CD4-positive, alpha-beta T cell (primary cell): ENCODE measurements around the gene RBCK1. TPM values are rescaled to one million over a fixed set of nuclear protein-coding genes. Genes with fewer than 3 reads are reported as not detected.

ENCODE experiments used
- ATAC-seq: fragments of 200-7000 bp; cut with Tn5 transposase; one replicate; pipeline ENCODE4 v1.10.0; 2022; ENCODE audit warnings: mild to moderate bottlenecking; ENCODE audit not compliant: poor library complexity
- CTCF ChIA-PET: fragments of 350-600 bp; sonication (Branson Sonifier 250); formaldehyde crosslinking; loops from one replicate; lab custom pipeline; 2021; ENCODE audit warnings: antibody characterized with exemption, inconsistent platforms; lab: Charles Lee
- POLR2A ChIA-PET: fragments of 350-600 bp; sonication (Branson Sonifier 250); formaldehyde crosslinking; loops from one replicate; lab custom pipeline; 2021; ENCODE audit warnings: antibody characterized with exemption, inconsistent platforms; lab: Charles Lee
- DNase-seq, 14 experiments: peaks; one replicate each; pipeline ENCODE4 v3.0.0-alpha.2; 2013 to 2020; ENCODE audit warnings: mixed read lengths in 2 of 14
- H3K27ac ChIP-seq, 2 donors: one replicate each; pipeline versions ENCODE4 v1.5.1 to v1.7.0; 2013; ENCODE audit warnings: low read length in 2 of 2, low read depth in 1 of 2, mild to moderate bottlenecking in 1 of 2
- H3K27me3 ChIP-seq, 2 experiments: 1 replicate in 1 of 2; 2 replicates in 1 of 2; pipeline versions ENCODE4 v1.6.1 to v1.7.0; 2013; ENCODE audit warnings: low read length in 2 of 2, control low read depth in 1 of 2, mild to moderate bottlenecking in 1 of 2, moderate library complexity in 1 of 2; ENCODE audit not compliant: insufficient read depth in 2 of 2, control insufficient read depth in 1 of 2
- H3K36me3 ChIP-seq: one replicate; pipeline ENCODE4 v1.6.1; 2013; ENCODE audit warnings: low read length, control low read depth; ENCODE audit not compliant: insufficient read depth
- H3K4me1 ChIP-seq: one replicate; pipeline ENCODE4 v1.6.1; 2013; ENCODE audit warnings: low read length, control low read depth; ENCODE audit not compliant: insufficient read depth
- H3K4me3 ChIP-seq: one replicate; pipeline ENCODE4 v1.5.1; 2013; ENCODE audit warnings: mild to moderate bottlenecking, low read length, moderate library complexity
- H3K9me3 ChIP-seq, 2 experiments: 1 replicate in 1 of 2; 2 replicates in 1 of 2; pipeline versions ENCODE4 v1.6.1 to v1.7.0; 2013; ENCODE audit warnings: low read length in 2 of 2, mild to moderate bottlenecking in 2 of 2, control low read depth in 1 of 2, moderate library complexity in 1 of 2; ENCODE audit not compliant: control insufficient read depth in 1 of 2, insufficient read depth in 1 of 2
- H3K27ac Mint-ChIP-seq: one replicate; pipeline ENCODE4 v1.8.0; 2020; ENCODE audit warnings: mixed read lengths
- H3K27me3 Mint-ChIP-seq: one replicate; pipeline ENCODE4 v1.8.0; 2021; ENCODE audit warnings: mixed read lengths
- H3K36me3 Mint-ChIP-seq: one replicate; pipeline ENCODE4 v1.8.0; 2021; ENCODE audit warnings: low read depth, mixed read lengths
- H3K4me1 Mint-ChIP-seq: one replicate; pipeline ENCODE4 v1.8.0; 2021; ENCODE audit warnings: low read depth, mixed read lengths
- H3K4me3 Mint-ChIP-seq: one replicate; pipeline ENCODE4 v1.8.0; 2020; ENCODE audit warnings: mild to moderate bottlenecking, mixed read lengths
- H3K9me3 Mint-ChIP-seq: one replicate; pipeline ENCODE4 v1.8.0; 2020; ENCODE audit warnings: mixed read lengths
- CTCF ChIP-seq: fragments of 200-600 bp; IDR thresholded peaks from one replicate; pipeline ENCODE4 v1.8.0; 2022; ENCODE audit warnings: antibody characterized with exemption, mild to moderate bottlenecking
- intact Hi-C, 2 experiments: fragments of 100-400 bp; cut with DNase I in 1 of 2; cut with micrococcal nuclease in 1 of 2; formaldehyde crosslinking; loops; one replicate each; pipeline versions ENCODE4 v1.15.1 to v1.9.0; 2023 to 2025; cut with DNase I, micrococcal nuclease
- total RNA-seq, 174 experiments: library from RNA in 2 of 174; stranded (reverse) in 2 of 174; gene quantifications; one replicate each; pipeline ENCODE4 v1.2.3 and lab custom pipeline; 2021 to 2026

Gene RBCK1
- total RNA-seq, 2 experiments from 2014 or later: 53.3 to 57.3 TPM

DNA sequence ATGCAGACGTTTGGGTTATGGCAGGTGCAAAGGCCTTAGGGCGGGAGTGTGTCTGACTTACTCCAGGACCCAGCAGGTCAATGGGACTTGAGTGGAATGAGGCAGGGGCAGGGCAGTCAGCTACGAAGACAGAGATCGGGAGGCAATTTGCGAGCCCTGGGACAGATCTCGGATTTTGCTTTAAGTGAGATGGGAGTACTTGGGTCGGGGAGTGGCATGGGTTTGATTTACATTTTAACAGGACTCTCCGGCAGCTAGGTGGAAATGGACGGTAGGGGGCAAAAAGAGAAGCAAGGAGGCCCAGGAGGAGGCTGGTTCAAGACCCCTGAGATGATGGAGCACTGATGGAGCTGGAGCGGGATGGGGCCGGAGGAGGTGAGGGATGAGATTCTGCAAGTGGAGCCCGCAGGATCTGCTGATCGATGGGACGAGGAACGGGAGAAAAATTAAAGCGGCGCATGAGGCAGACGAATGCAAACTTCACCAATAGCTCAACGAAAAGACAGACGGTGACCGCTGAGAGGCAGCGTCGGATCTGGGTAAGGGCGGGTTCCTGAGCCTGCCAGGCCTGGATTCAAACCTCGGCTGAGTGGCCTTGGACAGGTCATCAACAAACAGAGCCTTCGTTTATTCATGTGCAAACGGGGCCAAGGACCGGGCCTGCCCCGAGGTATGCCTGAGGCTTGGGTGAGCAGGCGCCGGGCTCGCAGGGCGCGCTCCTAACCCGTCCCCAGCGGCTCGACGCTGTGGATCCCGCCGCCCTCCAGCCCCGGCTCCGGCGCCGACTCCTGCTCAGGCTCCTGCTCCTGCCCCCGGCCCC is 756 bp upstream of the RBCK1 start:
- peak overlapping the region; percentile 95 for H3K4me3 Mint-ChIP-seq
- TF ChIP-seq CTCF: peak; percentile 37
- intact Hi-C loops: loop anchor here (1.0 to 5.0 kb wide), 8 partner anchors 25 to 1695 kb away; partner anchors contain the start of genes CSNK2A1 (in 1 of the 2), SOX12 (in 1 of the 2), STK35 (in 1 of the 2) and TBC1D20 (in 1 of the 2)

DNA sequence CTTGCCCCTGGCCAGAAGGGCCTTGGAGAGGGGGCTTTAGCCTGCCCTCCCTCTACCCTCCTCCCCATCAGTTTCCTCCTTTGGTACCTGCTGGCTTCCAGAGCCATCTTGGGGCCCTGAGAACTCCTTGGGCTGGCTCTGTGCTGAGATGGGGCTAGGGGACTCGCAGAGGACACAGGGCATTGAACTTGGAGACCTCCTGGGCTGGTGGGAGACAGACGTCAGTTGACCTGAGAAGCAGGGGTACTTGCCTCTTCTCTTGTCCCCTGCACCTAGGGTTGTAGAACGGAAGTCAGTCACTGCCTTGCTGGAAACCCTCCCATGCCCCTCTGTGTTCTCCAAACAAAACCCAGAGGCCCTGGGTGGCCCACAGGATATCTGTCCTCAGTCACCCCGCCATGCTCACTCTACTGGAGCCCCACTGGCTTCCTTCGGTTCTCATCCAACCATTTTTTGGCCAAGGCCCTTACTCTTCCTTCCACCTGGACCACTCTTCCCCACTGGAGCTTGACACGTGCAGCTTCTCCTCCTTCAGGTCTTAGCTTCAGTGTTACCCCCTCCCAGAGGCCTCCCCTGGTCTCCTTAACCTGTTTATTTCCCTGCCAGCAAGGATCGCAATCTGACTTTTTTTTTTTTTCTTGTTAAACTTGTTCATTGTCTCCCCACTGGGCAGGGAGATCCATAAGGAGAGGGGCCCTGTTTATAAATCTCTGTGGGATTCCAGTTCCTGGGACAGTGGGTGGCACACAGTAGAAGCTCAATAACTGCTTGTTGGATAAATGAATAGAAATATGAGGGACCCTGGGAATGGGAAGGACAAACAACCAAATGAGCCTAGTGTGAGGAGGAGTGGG is 971 bp downstream of the RBCK1 start:
- ChIA-PET POLR2A (interaction anchor here (0.7 to 2.3 kb wide), 3 partner anchors 28 to 53 kb away, joined by 3 to 10 read pairs (median 4); no protein-coding TSS in a partner anchor), CTCF (no interaction called here)
- Histone ChIP-seq H3K36me3 (peaks cover 32% of the 10 kb centered on the region), H3K27ac (peak overlapping the region; percentile 76 to 80), H3K4me1 (peaks cover 31% of the 10 kb centered on the region), H3K4me3 (peak overlapping the region; percentile 97), H3K27me3 (no peaks in the 10 kb centered on the region), H3K9me3 (no peaks in the 10 kb centered on the region)
- H3K27me3 Mint-ChIP-seq: no peaks in the 10 kb centered on the region
- DNase-seq (peak in 6 of 14 experiments; percentile 9 to 36 (median 16)), ATAC-seq (peak; percentile 7)
- no peak for TF ChIP-seq CTCF
- H3K4me1 Mint-ChIP-seq: peaks cover 55% of the 10 kb centered on the region
- H3K36me3 Mint-ChIP-seq: peaks cover 60% of the 10 kb centered on the region
- no peaks in the 10 kb centered on the region for H3K9me3 Mint-ChIP-seq
- intact Hi-C loops: loop anchor here in 1 of 2 experiments (5.0 kb wide), 2 partner anchors 82 to 1693 kb away; partner anchors contain the start of genes SOX12 and STK35
- peak overlapping the region; percentile 95 for H3K4me3 Mint-ChIP-seq
- peak overlapping the region; percentile 91 for H3K27ac Mint-ChIP-seq

More for the DNA sequence above, 756 bp upstream of the RBCK1 start:
- Histone ChIP-seq H3K36me3 (peaks cover 24% of the 10 kb centered on the region), H3K4me3 (peak overlapping the region; percentile 97), H3K9me3 (no peaks in the 10 kb centered on the region), H3K27ac (peak overlapping the region; percentile 40 to 45), H3K27me3 (no peaks in the 10 kb centered on the region), H3K4me1 (peaks cover 36% of the 10 kb centered on the region)
- H3K27ac Mint-ChIP-seq: peak overlapping the region; percentile 88
- H3K4me1 Mint-ChIP-seq: peaks cover 51% of the 10 kb centered on the region
- no peaks in the 10 kb centered on the region for H3K9me3 Mint-ChIP-seq
- H3K27me3 Mint-ChIP-seq: no peaks in the 10 kb centered on the region
- DNase-seq (peak; percentile 13 to 88 (median 62)), ATAC-seq (peak; percentile 73)
- POLR2A ChIA-PET: interaction anchor here (0.6 to 2.6 kb wide), 11 partner anchors 8 to 137 kb away, joined by 3 to 24 read pairs (median 5); partner anchors contain the start of genes CSNK2A1, TBC1D20 and TRIB3
- peaks cover 43% of the 10 kb centered on the region for H3K36me3 Mint-ChIP-seq
- CTCF ChIA-PET: interaction anchor here (1.0 to 1.4 kb wide), 7 partner anchors 9 to 83 kb away, joined by 3 to 5 read pairs (median 4); no protein-coding TSS in a partner anchor
